GM23338 (cell line): ENCODE results near the gene FMR1NB. TPM values are rescaled to one million over a fixed set of nuclear protein-coding genes. Genes with fewer than 3 reads are reported as not detected.

Experiments used
- ATAC-seq: fragments of 200-7000 bp; cut with Tn5 transposase; 3 replicates; pipeline ENCODE4 v1.9.1; 2020
- DNase-seq: peaks from one replicate; pipeline ENCODE4 v3.0.0-alpha.2; 2015; ENCODE audit warnings: low spot score
- H2AFZ ChIP-seq: fragments of 200-600 bp; sonication (generic); 2 replicates; pipeline ENCODE4 v1.8.0; 2016; ENCODE audit warnings: antibody characterized with exemption, mild to moderate bottlenecking, moderate library complexity
- H3F3A ChIP-seq: fragments of 200-600 bp; sonication (generic); replicated peaks from 2 replicates; pipeline ENCODE4 v1.8.0; 2017; ENCODE audit warnings: antibody characterized with exemption, mixed run types, low read depth
- H3K27ac ChIP-seq: fragments of 200-600 bp; sonication (generic); 2 replicates; pipeline ENCODE4 v1.6.1; 2016; ENCODE audit warnings: low read depth
- H3K27me3 ChIP-seq: fragments of 200-600 bp; sonication (generic); 2 replicates; pipeline ENCODE4 v1.8.0; 2016; ENCODE audit warnings: mild to moderate bottlenecking, mixed run types, moderate library complexity; ENCODE audit not compliant: insufficient read depth
- H3K36me3 ChIP-seq: fragments of 200-600 bp; sonication (generic); 2 replicates; pipeline ENCODE4 v1.8.0; 2016; ENCODE audit warnings: mild to moderate bottlenecking; ENCODE audit not compliant: insufficient read depth
- H3K4me1 ChIP-seq: fragments of 200-600 bp; sonication (generic); 2 replicates; pipeline ENCODE4 v1.8.0; 2016; ENCODE audit warnings: mild to moderate bottlenecking, moderate library complexity; ENCODE audit not compliant: insufficient read depth
- H3K4me2 ChIP-seq: fragments of 200-600 bp; sonication (generic); 2 replicates; pipeline ENCODE4 v1.7.1; 2017; ENCODE audit warnings: mixed run types
- H3K4me3 ChIP-seq: fragments of 200-600 bp; sonication (generic); 2 replicates; pipeline ENCODE4 v1.6.1; 2016; ENCODE audit warnings: mixed run types
- H3K79me2 ChIP-seq: fragments of 200-600 bp; sonication (generic); replicated peaks from 2 replicates; pipeline ENCODE4 v1.8.0; 2017; ENCODE audit warnings: mild to moderate bottlenecking; ENCODE audit not compliant: insufficient read depth
- H3K9me2 ChIP-seq: fragments of 200-600 bp; sonication (generic); 2 replicates; pipeline ENCODE4 v1.8.0; 2017; ENCODE audit not compliant: insufficient read depth
- H4K20me1 ChIP-seq: fragments of 200-600 bp; sonication (generic); replicated peaks from 2 replicates; pipeline ENCODE4 v1.8.0; 2017; ENCODE audit warnings: mild to moderate bottlenecking; ENCODE audit not compliant: insufficient read depth
- H3K27ac Mint-ChIP-seq: 2 replicates; pipeline ENCODE4 v1.8.0; 2020; ENCODE audit warnings: inconsistent platforms, mild to moderate bottlenecking, moderate library complexity, mixed read lengths
- H3K27me3 Mint-ChIP-seq: 3 replicates; pipeline ENCODE4 v1.8.0; 2022; ENCODE audit warnings: low read depth, mild to moderate bottlenecking, moderate library complexity, mixed read lengths, inconsistent platforms; ENCODE audit not compliant: insufficient read depth, poor library complexity
- H3K36me3 Mint-ChIP-seq: 3 replicates; pipeline ENCODE4 v1.8.0; 2021; ENCODE audit warnings: low read depth, mild to moderate bottlenecking, inconsistent platforms, moderate library complexity, mixed read lengths
- H3K4me1 Mint-ChIP-seq: 3 replicates; pipeline ENCODE4 v1.8.0; 2020; ENCODE audit warnings: mild to moderate bottlenecking, inconsistent platforms, mixed read lengths
- H3K4me3 Mint-ChIP-seq: 3 replicates; pipeline ENCODE4 v1.8.0; 2021; ENCODE audit warnings: moderate library complexity, mild to moderate bottlenecking, inconsistent platforms, mixed read lengths
- H3K9me3 Mint-ChIP-seq: 3 replicates; pipeline ENCODE4 v1.8.0; 2020; ENCODE audit warnings: moderate library complexity, mild to moderate bottlenecking, inconsistent platforms, mixed read lengths
- CREB1 ChIP-seq: fragments of 250-450 bp; sonication (Bioruptor Pico); IDR thresholded peaks from 2 replicates; pipeline ENCODE4 v1.5.0; 2020; ENCODE audit warnings: low read depth, mild to moderate bottlenecking, moderate library complexity
- ETS1 ChIP-seq: IDR thresholded peaks from 2 replicates; pipeline ENCODE4 v1.6.1; 2016; ENCODE audit warnings: antibody characterized with exemption
- EZH2 ChIP-seq: fragments of 200-600 bp; sonication (generic); IDR thresholded peaks from one replicate; pipeline ENCODE4 v1.8.0; 2017; ENCODE audit warnings: antibody characterized with exemption, mild to moderate bottlenecking, low read depth; ENCODE audit not compliant: unreplicated experiment
- EZH2phosphoT487 ChIP-seq: fragments of 200-600 bp; sonication (generic); IDR thresholded peaks from one replicate; pipeline ENCODE4 v1.8.1; 2018; ENCODE audit warnings: antibody characterized with exemption; ENCODE audit not compliant: unreplicated experiment
- JUNB ChIP-seq: IDR thresholded peaks from one replicate; pipeline ENCODE4 v1.6.1; 2016; ENCODE audit warnings: antibody characterized with exemption; ENCODE audit not compliant: unreplicated experiment
- NANOG ChIP-seq: IDR thresholded peaks from 2 replicates; pipeline ENCODE4 v1.6.1; 2016; ENCODE audit warnings: antibody characterized with exemption, borderline replicate concordance
- POLR2AphosphoS5 ChIP-seq: IDR thresholded peaks from 2 replicates; pipeline ENCODE4 v1.6.1; 2016; ENCODE audit warnings: antibody characterized with exemption, low read depth
- REST ChIP-seq: IDR thresholded peaks from one replicate; pipeline ENCODE4 v1.6.1; 2018; ENCODE audit warnings: antibody characterized with exemption; ENCODE audit not compliant: unreplicated experiment
- STAT1 ChIP-seq: IDR thresholded peaks from one replicate; pipeline ENCODE4 v1.6.1; 2016; ENCODE audit warnings: antibody characterized with exemption; ENCODE audit not compliant: unreplicated experiment
- ZNF114 ChIP-seq: fragments of 250-450 bp; sonication (Bioruptor Pico); IDR thresholded peaks from 2 replicates; pipeline ENCODE4 v1.5.0; 2020; ENCODE audit warnings: mild to moderate bottlenecking, moderate library complexity
- ZNF331 ChIP-seq: fragments of 250-450 bp; sonication (Bioruptor Pico); IDR thresholded peaks from 2 replicates; pipeline ENCODE4 v1.5.0; 2020; ENCODE audit warnings: low read depth, mild to moderate bottlenecking, moderate library complexity
- polyA plus RNA-seq: library from polyadenylated mRNA; unstranded; fragments of >200 nt; fragmentation: Nextera tagmentation; extraction: Ambion mirVana; gene quantifications from 2 replicates; pipeline ENCODE4 v1.2.1, GENCODE V29; 2016
- total RNA-seq: library from RNA; depleted of rRNA; stranded (reverse); fragments of >200 nt; shearing (Covaris generic); gene quantifications from 2 replicates; pipeline ENCODE4 v1.2.3, GENCODE V29; 2014

FMR1NB gene
- total and polyA plus RNA-seq, 2 experiments from 2014 or later: not detected

DNA sequence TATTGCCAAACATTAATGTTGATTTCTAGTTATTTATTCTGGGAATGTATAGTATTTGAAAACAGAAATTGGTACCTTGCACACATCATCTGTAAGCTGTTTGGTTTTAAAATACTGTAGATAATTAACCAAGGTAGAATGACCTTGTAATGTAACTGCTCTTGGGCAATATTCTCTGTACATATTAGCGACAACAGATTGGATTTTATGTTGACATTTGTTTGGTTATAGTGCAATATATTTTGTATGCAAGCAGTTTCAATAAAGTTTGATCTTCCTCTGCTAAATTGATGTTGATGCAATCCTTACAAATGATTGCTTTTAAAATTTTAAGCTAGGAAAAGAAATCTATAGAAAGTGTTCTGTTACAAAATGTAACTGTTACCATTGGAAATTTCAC is 30.8 kb upstream of the FMR1NB start (continued):
- TF ChIP-seq CREB1 (CRISPR knock-in tag): no peak
- TF ChIP-seq EZH2phosphoT487: no peak
- TF ChIP-seq ZNF114 (CRISPR knock-in tag): no peak
- TF ChIP-seq ZNF331 (CRISPR knock-in tag): no peak
- TF ChIP-seq NANOG: no peak
- no peak for TF ChIP-seq POLR2AphosphoS5

DNA sequence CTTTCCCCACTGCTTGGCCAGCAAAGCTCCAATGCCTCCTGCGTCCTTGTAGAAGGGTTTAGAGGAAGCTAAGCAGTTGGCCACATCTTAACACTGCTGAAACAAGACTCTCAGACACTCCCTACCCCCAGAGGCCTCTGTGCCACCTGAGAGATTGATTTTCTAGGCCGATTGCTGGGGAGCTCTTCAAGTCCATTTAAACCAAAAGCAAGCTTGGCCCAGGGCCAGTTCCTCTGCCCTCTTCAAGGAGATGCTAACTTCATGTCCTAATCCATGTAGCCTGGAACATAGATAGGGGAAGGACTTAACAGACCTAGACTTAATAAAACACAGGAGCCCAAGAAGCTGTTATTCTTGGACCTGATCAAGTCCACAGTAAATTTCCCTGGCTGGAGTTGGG is 27.2 kb upstream of the FMR1NB start:
- H3K4me3 Mint-ChIP-seq: no peak overlapping the region
- H3K27me3 ChIP-seq: no peaks in the 10 kb centered on the region
- H3K9me2 ChIP-seq: no peaks in the 10 kb centered on the region
- ATAC-seq (no peak), DNase-seq (no peak)
- H3K27ac ChIP-seq: no peak overlapping the region
- H3K4me2 ChIP-seq: no peak overlapping the region
- H2AFZ ChIP-seq: no peak overlapping the region
- no peaks in the 10 kb centered on the region for H3F3A ChIP-seq
- peaks cover 6% of the 10 kb centered on the region; the same call in 1 of the 3 replicates for H3K36me3 Mint-ChIP-seq
- no peaks in the 10 kb centered on the region for H3K79me2 ChIP-seq
- no peak for TF ChIP-seq ZNF331 (CRISPR knock-in tag)
- TF ChIP-seq JUNB: no peak
- TF ChIP-seq ETS1: no peak
- no peak for TF ChIP-seq EZH2
- no peak for TF ChIP-seq NANOG
- TF ChIP-seq REST: no peak
- no peaks in the 10 kb centered on the region for H4K20me1 ChIP-seq
- H3K4me1 ChIP-seq: no peaks in the 10 kb centered on the region
- no peak overlapping the region for H3K4me3 ChIP-seq
- H3K27ac Mint-ChIP-seq: no peak overlapping the region
- H3K36me3 ChIP-seq: no peaks in the 10 kb centered on the region
- H3K27me3 Mint-ChIP-seq: no peaks in the 10 kb centered on the region
- H3K9me3 Mint-ChIP-seq: no peaks in the 10 kb centered on the region
- no peaks in the 10 kb centered on the region for H3K4me1 Mint-ChIP-seq

GRCh38 chrX:147957291-147957690 is 23.8 kb upstream of the FMR1NB start:
- Mint-ChIP-seq H3K4me1 (no peaks in the 10 kb centered on the region), H3K36me3 (no peaks in the 10 kb centered on the region; the same call in 2 of the 3 replicates), H3K27ac (no peak overlapping the region), H3K27me3 (no peaks in the 10 kb centered on the region), H3K4me3 (no peak overlapping the region), H3K9me3 (no peaks in the 10 kb centered on the region)
- no peaks in the 10 kb centered on the region for H3K79me2 ChIP-seq
- H3K4me2 ChIP-seq: no peak overlapping the region
- no peaks in the 10 kb centered on the region for H3K27me3 ChIP-seq
- DNase-seq (no peak), ATAC-seq (no peak)
- no peaks in the 10 kb centered on the region for H3K36me3 ChIP-seq
- H3K9me2 ChIP-seq: no peaks in the 10 kb centered on the region
- H3K4me1 ChIP-seq: no peaks in the 10 kb centered on the region
- H3K4me3 ChIP-seq: no peak overlapping the region
- H3F3A ChIP-seq: no peaks in the 10 kb centered on the region
- H3K27ac ChIP-seq: no peak overlapping the region
- no peaks in the 10 kb centered on the region for H4K20me1 ChIP-seq
- no peak overlapping the region for H2AFZ ChIP-seq
- no peak for TF ChIP-seq ZNF114 (CRISPR knock-in tag)
- no peak for TF ChIP-seq NANOG
- TF ChIP-seq JUNB: no peak
- TF ChIP-seq ETS1: no peak
- no peak for TF ChIP-seq STAT1
- no peak for TF ChIP-seq EZH2phosphoT487
